HG03280 (cell line): ENCODE data around the gene KCNQ4.

Source experiments
- ATAC-seq: cut with Tn5 transposase; IDR thresholded peaks from one replicate; pipeline ENCODE4 v1.9.1; 2021; ENCODE audit warnings: mild to moderate bottlenecking, moderate library complexity; ENCODE audit not compliant: unreplicated experiment

Gene KCNQ4

GRCh38 chr1:40887652-40888051, 104.1 kb downstream of the KCNQ4 start:
- ATAC-seq = no peak
